Trophoblast cell (in vitro differentiated cells and primary cell): ENCODE measurements around the gene DENND1B.

Experiments used
- DNase-seq, 2 donors: peaks; one replicate each; pipeline ENCODE4 v3.0.0-alpha.2; 2016
- H2AFZ ChIP-seq: 2 replicates; pipeline ENCODE4 v1.6.1; 2013; ENCODE audit warnings: low read length, moderate library complexity, mild to moderate bottlenecking; ENCODE audit not compliant: insufficient read depth, poor library complexity
- H2AK5ac ChIP-seq: 2 replicates; pipeline ENCODE4 v1.6.1; 2013; ENCODE audit warnings: mild to moderate bottlenecking, low read length
- H2BK120ac ChIP-seq: 2 replicates; pipeline ENCODE4 v1.6.1; 2013; ENCODE audit warnings: low read length, mild to moderate bottlenecking, moderate library complexity; ENCODE audit not compliant: insufficient read depth, poor library complexity
- H2BK12ac ChIP-seq: 2 replicates; pipeline ENCODE4 v1.6.1; 2013; ENCODE audit warnings: mild to moderate bottlenecking, low read length, moderate library complexity
- H2BK5ac ChIP-seq: 2 replicates; pipeline ENCODE4 v1.6.1; 2013; ENCODE audit warnings: low read length, low read depth, moderate library complexity, mild to moderate bottlenecking; ENCODE audit not compliant: poor library complexity
- H3K14ac ChIP-seq: 2 replicates; pipeline ENCODE4 v1.6.1; 2013; ENCODE audit warnings: mild to moderate bottlenecking, low read length
- H3K18ac ChIP-seq: 2 replicates; pipeline ENCODE4 v1.6.1; 2013; ENCODE audit warnings: mild to moderate bottlenecking, low read length
- H3K23ac ChIP-seq: 2 replicates; pipeline ENCODE4 v1.6.1; 2013; ENCODE audit warnings: low read length
- H3K27ac ChIP-seq: 2 replicates; pipeline ENCODE4 v1.5.1; 2013; ENCODE audit warnings: low read depth, mild to moderate bottlenecking, inconsistent platforms, low read length, moderate library complexity
- H3K27me3 ChIP-seq: 2 replicates; pipeline ENCODE4 v1.6.1; 2013; ENCODE audit warnings: inconsistent platforms, mild to moderate bottlenecking, low read length, moderate library complexity; ENCODE audit not compliant: insufficient read depth
- H3K36me3 ChIP-seq, 2 experiments: 1 replicate in 1 of 2; 2 replicates in 1 of 2; pipeline ENCODE4 v1.6.1; 2013; ENCODE audit warnings: low read length in 2 of 2, mild to moderate bottlenecking in 2 of 2, moderate library complexity in 1 of 2; ENCODE audit not compliant: insufficient read depth in 2 of 2, control insufficient read depth in 1 of 2
- H3K4ac ChIP-seq: 2 replicates; pipeline ENCODE4 v1.6.1; 2013; ENCODE audit warnings: low read depth, mild to moderate bottlenecking, low read length, moderate library complexity
- H3K4me1 ChIP-seq, 2 experiments: 1 replicate in 1 of 2; 2 replicates in 1 of 2; pipeline ENCODE4 v1.6.1; 2013; ENCODE audit warnings: low read length in 2 of 2, mild to moderate bottlenecking in 2 of 2, moderate library complexity in 1 of 2; ENCODE audit not compliant: insufficient read depth in 2 of 2, control insufficient read depth in 1 of 2
- H3K4me2 ChIP-seq: 2 replicates; pipeline ENCODE4 v1.6.1; 2013; ENCODE audit warnings: inconsistent platforms, mild to moderate bottlenecking, low read length, moderate library complexity
- H3K4me3 ChIP-seq: 2 replicates; pipeline ENCODE4 v1.5.1; 2013; ENCODE audit warnings: mild to moderate bottlenecking, low read depth, low read length, inconsistent platforms
- H3K79me1 ChIP-seq: one replicate; pipeline ENCODE4 v1.6.1; 2013; ENCODE audit warnings: low read length
- H3K79me2 ChIP-seq: 2 replicates; pipeline ENCODE4 v1.6.1; 2013; ENCODE audit warnings: low read length, mild to moderate bottlenecking; ENCODE audit not compliant: control insufficient read depth, insufficient read depth, poor library complexity
- H3K9ac ChIP-seq: 2 replicates; pipeline ENCODE4 v1.6.1; 2013; ENCODE audit warnings: mild to moderate bottlenecking, low read length
- H3K9me3 ChIP-seq: 2 replicates; pipeline ENCODE4 v1.6.1; 2013; ENCODE audit warnings: low read depth, mild to moderate bottlenecking, control low read depth, inconsistent platforms, low read length; ENCODE audit not compliant: insufficient read depth
- H4K12ac ChIP-seq: 2 replicates; pipeline ENCODE4 v1.6.1; 2013; ENCODE audit warnings: low read depth, mild to moderate bottlenecking, low read length, moderate library complexity
- H4K8ac ChIP-seq: 2 replicates; pipeline ENCODE4 v1.6.1; 2013; ENCODE audit warnings: low read depth, mild to moderate bottlenecking, low read length, moderate library complexity
- H4K91ac ChIP-seq: one replicate; pipeline ENCODE4 v1.6.1; 2013; ENCODE audit warnings: low read depth, mild to moderate bottlenecking, low read length, moderate library complexity
- WGBS: extraction: QIAGEN DNeasy Blood & Tissue Kit; methylation state at CpG from one replicate; pipeline ENCODE4 v1.1.7; 2013; ENCODE audit warnings: missing lambda C conversion rate; ENCODE audit not compliant: insufficient read length, insufficient coverage; ENCODE audit errors: extremely low coverage; 5-methylcytosine and 5-hydroxymethylcytosine counted together

The DENND1B gene

DNA sequence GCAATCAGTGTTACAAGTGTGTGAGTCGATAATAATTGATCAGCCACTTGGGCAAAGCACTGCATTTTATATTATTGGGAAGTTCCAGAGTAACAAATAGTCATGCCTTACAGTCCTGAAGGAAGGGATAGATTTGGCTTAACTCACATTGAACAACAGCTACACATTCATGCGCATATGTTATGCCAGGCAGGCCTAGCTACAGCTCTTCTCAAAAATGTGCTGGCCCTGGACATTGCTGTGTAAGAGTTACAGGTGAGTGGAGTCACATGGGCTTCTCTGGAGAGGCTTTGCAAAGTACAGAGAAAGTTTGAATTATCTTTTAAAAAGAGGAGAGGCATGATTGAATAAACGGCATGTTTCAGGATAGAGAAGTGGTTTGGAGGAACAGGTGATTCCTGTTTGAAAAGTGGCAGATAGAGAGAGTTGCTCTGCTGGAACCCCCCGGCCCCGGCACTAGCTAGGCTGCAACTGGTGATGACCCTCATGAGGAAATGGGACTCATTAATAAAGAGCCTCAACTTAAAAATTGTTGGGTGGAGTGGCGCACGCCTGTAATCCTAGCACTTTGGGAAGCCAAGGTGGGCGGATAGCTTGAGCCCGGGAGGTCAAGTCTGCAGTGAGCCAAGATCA is 306.6 kb downstream of the DENND1B start:
- H3K4me1 ChIP-seq, result no peaks in the 10 kb centered on the region
- H4K12ac ChIP-seq, result no peak overlapping the region
- no CpG with 5 or more reads among the region's 9 CpGs for WGBS
- no peaks in the 10 kb centered on the region for H3K9me3 ChIP-seq
- no peak overlapping the region for H3K9ac ChIP-seq
- no peak overlapping the region for H4K8ac ChIP-seq
- no peak overlapping the region for H2AFZ ChIP-seq
- no peak overlapping the region for H2BK5ac ChIP-seq
- H3K18ac ChIP-seq, result no peak overlapping the region
- H3K14ac ChIP-seq, result no peak overlapping the region
- H3K23ac ChIP-seq, result no peak overlapping the region
- H3K27me3 ChIP-seq, result no peaks in the 10 kb centered on the region
- no peak overlapping the region for H3K27ac ChIP-seq
- DNase-seq, result no peak
- H4K91ac ChIP-seq, result no peak overlapping the region
- H3K4ac ChIP-seq, result no peak overlapping the region
- no peak overlapping the region for H3K4me3 ChIP-seq
- no peak overlapping the region for H2BK120ac ChIP-seq
- no peak overlapping the region for H2AK5ac ChIP-seq
- H3K36me3 ChIP-seq, result no peaks in the 10 kb centered on the region
- no peaks in the 10 kb centered on the region for H3K79me2 ChIP-seq
- no peak overlapping the region for H3K4me2 ChIP-seq
- H3K79me1 ChIP-seq, result no peaks in the 10 kb centered on the region
- no peak overlapping the region for H2BK12ac ChIP-seq

DNA sequence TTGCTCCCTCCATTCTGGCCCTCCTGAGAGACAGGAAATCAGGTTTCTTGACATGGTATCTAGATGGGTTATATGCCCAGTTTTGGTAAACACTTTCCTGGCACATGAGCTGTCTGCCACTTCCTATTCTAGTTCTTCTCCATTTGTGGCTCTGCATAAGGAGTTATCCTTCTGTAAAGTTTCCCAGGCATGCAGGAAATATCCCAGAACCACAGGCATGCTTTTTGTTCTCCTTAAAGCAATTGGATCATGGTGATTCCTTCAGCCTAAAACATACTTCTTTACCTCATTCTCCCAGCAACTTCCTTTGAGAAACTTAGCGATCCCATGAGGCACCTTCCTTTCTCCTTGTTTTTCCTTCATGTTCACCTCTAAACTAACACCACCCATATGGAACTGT is 307.4 kb downstream of the DENND1B start:
- H4K91ac ChIP-seq, result no peak overlapping the region
- no peak overlapping the region for H3K9ac ChIP-seq
- no peak overlapping the region for H3K4ac ChIP-seq
- no peaks in the 10 kb centered on the region for H3K79me1 ChIP-seq
- H4K12ac ChIP-seq, result no peak overlapping the region
- H3K9me3 ChIP-seq, result no peaks in the 10 kb centered on the region
- DNase-seq, result no peak
- no peaks in the 10 kb centered on the region for H3K36me3 ChIP-seq
- no peak overlapping the region for H3K4me2 ChIP-seq
- no peak overlapping the region for H2BK5ac ChIP-seq
- H3K27ac ChIP-seq, result no peak overlapping the region
- WGBS, result no CpG with 5 or more reads among the region's 1 CpG
- H2AK5ac ChIP-seq, result no peak overlapping the region
- H2AFZ ChIP-seq, result no peak overlapping the region
- H3K4me1 ChIP-seq, result no peaks in the 10 kb centered on the region
- no peak overlapping the region for H4K8ac ChIP-seq
- no peak overlapping the region for H3K14ac ChIP-seq
- no peak overlapping the region for H3K23ac ChIP-seq
- no peak overlapping the region for H3K18ac ChIP-seq
- no peak overlapping the region for H3K4me3 ChIP-seq
- no peaks in the 10 kb centered on the region for H3K79me2 ChIP-seq
- no peak overlapping the region for H2BK120ac ChIP-seq
- no peak overlapping the region for H2BK12ac ChIP-seq
- no peaks in the 10 kb centered on the region for H3K27me3 ChIP-seq

DNA sequence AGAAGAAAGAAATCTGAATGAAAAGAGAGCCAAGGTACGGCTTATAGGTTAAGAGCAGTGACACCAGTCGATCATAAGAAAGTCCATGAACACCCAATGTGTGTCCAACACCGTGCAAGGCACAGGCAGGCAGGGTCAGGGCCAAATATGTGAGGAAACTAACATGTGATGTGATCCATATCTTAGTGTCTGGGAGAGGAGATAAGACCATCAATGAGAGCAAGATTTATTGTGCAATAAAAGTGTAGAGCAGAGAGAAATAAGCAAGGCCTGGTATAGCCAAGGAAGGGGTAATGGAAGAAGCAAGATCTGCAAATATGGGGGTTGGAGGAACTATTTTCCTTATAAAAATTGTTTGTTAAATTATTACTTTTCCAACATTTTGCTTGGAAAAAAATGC is 308.5 kb downstream of the DENND1B start:
- no peak overlapping the region for H2AK5ac ChIP-seq
- H2BK5ac ChIP-seq, result no peak overlapping the region
- WGBS, result no CpG with 5 or more reads among the region's 3 CpGs
- no peak overlapping the region for H3K4me3 ChIP-seq
- no peaks in the 10 kb centered on the region for H3K79me1 ChIP-seq
- no peak overlapping the region for H2BK120ac ChIP-seq
- no peak overlapping the region for H3K4ac ChIP-seq
- no peak overlapping the region for H3K23ac ChIP-seq
- H3K14ac ChIP-seq, result no peak overlapping the region
- no peaks in the 10 kb centered on the region for H3K36me3 ChIP-seq
- no peak overlapping the region for H4K12ac ChIP-seq
- no peak overlapping the region for H3K9ac ChIP-seq
- no peak overlapping the region for H4K91ac ChIP-seq
- H2BK12ac ChIP-seq, result no peak overlapping the region
- H3K9me3 ChIP-seq, result no peaks in the 10 kb centered on the region
- no peak overlapping the region for H2AFZ ChIP-seq
- no peak for DNase-seq
- no peaks in the 10 kb centered on the region for H3K4me1 ChIP-seq
- H3K18ac ChIP-seq, result no peak overlapping the region
- no peak overlapping the region for H4K8ac ChIP-seq
- no peaks in the 10 kb centered on the region for H3K27me3 ChIP-seq
- H3K79me2 ChIP-seq, result no peaks in the 10 kb centered on the region
- H3K27ac ChIP-seq, result no peak overlapping the region
- H3K4me2 ChIP-seq, result no peak overlapping the region

- H3K79me2 ChIP-seq, result no peaks in the 10 kb centered on the region
- no peak overlapping the region for H2BK12ac ChIP-seq
- no peak overlapping the region for H3K4me3 ChIP-seq
- H3K4ac ChIP-seq, result no peak overlapping the region
- no peak overlapping the region for H3K23ac ChIP-seq
- no peaks in the 10 kb centered on the region for H3K27me3 ChIP-seq
- no CpG with 5 or more reads among the region's 3 CpGs for WGBS
- H4K8ac ChIP-seq, result no peak overlapping the region
- no peak overlapping the region for H3K4me2 ChIP-seq
- no peak overlapping the region for H3K14ac ChIP-seq
- no peak overlapping the region for H3K18ac ChIP-seq
- no peak overlapping the region for H2BK5ac ChIP-seq
- no peak overlapping the region for H4K91ac ChIP-seq
- no peaks in the 10 kb centered on the region for H3K4me1 ChIP-seq
- no peaks in the 10 kb centered on the region for H3K36me3 ChIP-seq
- no peaks in the 10 kb centered on the region for H3K79me1 ChIP-seq
- no peak overlapping the region for H2AK5ac ChIP-seq
- H3K9me3 ChIP-seq, result no peaks in the 10 kb centered on the region
- H2AFZ ChIP-seq, result no peak overlapping the region
- H3K27ac ChIP-seq, result no peak overlapping the region
- no peak overlapping the region for H4K12ac ChIP-seq
- no peak overlapping the region for H3K9ac ChIP-seq
- DNase-seq, result no peak
- H2BK120ac ChIP-seq, result no peak overlapping the region
Measured at GRCh38 chr1:197465528-197466327, 309.6 kb downstream of the DENND1B start.
